GM21825 (cell line): Measurements from ENCODE around the gene PRKCQ.
"Not testable (repeated sequence)": the region's sequence is repeated elsewhere in the genome, so short reads cannot be mapped to it uniquely, and the experiment has no call there.

ENCODE experiments used
- ATAC-seq: cut with Tn5 transposase; IDR thresholded peaks from one replicate; pipeline ENCODE4 v1.9.1; 2021; ENCODE audit warnings: mild to moderate bottlenecking, moderate library complexity; ENCODE audit not compliant: unreplicated experiment

PRKCQ gene

GRCh38 chr10:6494442-6494819, 85.6 kb downstream of the PRKCQ start:
- no peak for ATAC-seq

- ATAC-seq = no peak
Observed at GRCh38 chr10:6493521-6494441, 86.3 kb downstream of the PRKCQ start.

GRCh38 chr10:6492896-6493295, 87.2 kb downstream of the PRKCQ start:
- no peak for ATAC-seq

- no peak for ATAC-seq
Observed at GRCh38 chr10:6491841-6492609, 88.1 kb downstream of the PRKCQ start.

- ATAC-seq = no peak
Observed at GRCh38 chr10:6490614-6491013, 89.5 kb downstream of the PRKCQ start.

GRCh38 chr10:6487920-6488319, 92.2 kb downstream of the PRKCQ start:
- no peak for ATAC-seq

- ATAC-seq = no peak
Observed at GRCh38 chr10:6486309-6486708, 93.8 kb downstream of the PRKCQ start.

- no peak for ATAC-seq
Observed at GRCh38 chr10:6482737-6483357, 97.2 kb downstream of the PRKCQ start.

- no peak for ATAC-seq
Observed at GRCh38 chr10:6478722-6479121, 101.4 kb downstream of the PRKCQ start.

GRCh38 chr10:6476989-6477388, 103.1 kb downstream of the PRKCQ start:
- no peak for ATAC-seq

- ATAC-seq = no peak
Observed at GRCh38 chr10:6474871-6475270, 105.2 kb downstream of the PRKCQ start.

GRCh38 chr10:6473901-6474370, 106.1 kb downstream of the PRKCQ start:
- ATAC-seq = peak; percentile 79

- peak; percentile 59 for ATAC-seq
Observed at GRCh38 chr10:6473430-6473829, 106.6 kb downstream of the PRKCQ start.

- not testable (repeated sequence) for ATAC-seq
Observed at GRCh38 chr10:6472710-6473005, 107.4 kb downstream of the PRKCQ start.

- no peak for ATAC-seq
Observed at GRCh38 chr10:6470894-6471618, 109.0 kb downstream of the PRKCQ start.

GRCh38 chr10:6469661-6470060, 110.4 kb downstream of the PRKCQ start:
- ATAC-seq = no peak

- no peak for ATAC-seq
Observed at GRCh38 chr10:6465854-6466601, 114.0 kb downstream of the PRKCQ start.

- no peak for ATAC-seq
Observed at GRCh38 chr10:6465437-6465836, 114.6 kb downstream of the PRKCQ start.

GRCh38 chr10:6464862-6465430, 115.1 kb downstream of the PRKCQ start:
- ATAC-seq = no peak

- ATAC-seq = no peak
Observed at GRCh38 chr10:6463366-6463765, 116.7 kb downstream of the PRKCQ start.
